BE2C (cell line): Measurements from ENCODE around the gene CADM1.

Source experiments
- DNase-seq: peaks from one replicate; pipeline ENCODE4 v3.0.0-alpha.2; 2020
- H3K27me3 ChIP-seq: fragments of 250-450 bp; sonication (Bioruptor Pico); 2 replicates; pipeline ENCODE4 v1.5.1; 2020; ENCODE audit warnings: mild to moderate bottlenecking
- H3K36me3 ChIP-seq: fragments of 250-450 bp; sonication (Bioruptor Pico); 2 replicates; pipeline ENCODE4 v1.5.1; 2020; ENCODE audit warnings: mild to moderate bottlenecking
- H3K4me1 ChIP-seq: fragments of 250-450 bp; sonication (Bioruptor Pico); 2 replicates; pipeline ENCODE4 v1.5.1; 2020
- H3K4me3 ChIP-seq: 2 replicates; pipeline ENCODE4 v1.5.1; 2011; ENCODE audit warnings: low read depth, low read length
- H3K9me3 ChIP-seq: fragments of 250-450 bp; sonication (Bioruptor Pico); 2 replicates; pipeline ENCODE4 v1.5.1; 2020
- TF ChIP-seq, protein P1 (sequence below): IDR thresholded peaks from 2 replicates; pipeline ENCODE4 v1.5.1; 2012; ENCODE audit warnings: mild to moderate bottlenecking, low read depth, low read length

CADM1 gene

DNA sequence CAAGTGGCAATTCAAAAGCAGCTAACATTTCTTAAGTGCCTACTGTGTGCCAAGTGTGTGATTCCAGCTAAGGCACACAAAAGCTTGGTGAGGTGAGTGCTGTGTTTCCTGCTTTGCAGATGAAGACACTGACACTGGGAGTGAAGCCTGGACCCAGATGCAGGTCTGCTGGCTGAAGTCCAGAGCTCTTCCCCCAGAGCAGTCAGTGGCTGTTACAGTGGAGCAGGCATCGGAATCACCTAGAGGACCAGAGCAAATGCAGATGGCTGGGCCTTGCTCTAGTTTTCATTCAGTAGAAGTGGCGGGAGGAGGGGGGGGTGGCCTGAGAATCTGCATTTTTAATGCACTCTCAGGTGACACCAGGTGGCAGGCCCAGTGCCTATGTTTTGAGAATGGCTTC, 342.3 kb downstream of the CADM1 start:
- H3K4me1 ChIP-seq = peaks cover 12% of the 10 kb centered on the region
- DNase-seq = peak; percentile 71
- no peak overlapping the region for H3K4me3 ChIP-seq
- H3K27me3 ChIP-seq = no peaks in the 10 kb centered on the region
- H3K9me3 ChIP-seq = no peaks in the 10 kb centered on the region
- no peaks in the 10 kb centered on the region for H3K36me3 ChIP-seq
- TF ChIP-seq, protein P1, sequence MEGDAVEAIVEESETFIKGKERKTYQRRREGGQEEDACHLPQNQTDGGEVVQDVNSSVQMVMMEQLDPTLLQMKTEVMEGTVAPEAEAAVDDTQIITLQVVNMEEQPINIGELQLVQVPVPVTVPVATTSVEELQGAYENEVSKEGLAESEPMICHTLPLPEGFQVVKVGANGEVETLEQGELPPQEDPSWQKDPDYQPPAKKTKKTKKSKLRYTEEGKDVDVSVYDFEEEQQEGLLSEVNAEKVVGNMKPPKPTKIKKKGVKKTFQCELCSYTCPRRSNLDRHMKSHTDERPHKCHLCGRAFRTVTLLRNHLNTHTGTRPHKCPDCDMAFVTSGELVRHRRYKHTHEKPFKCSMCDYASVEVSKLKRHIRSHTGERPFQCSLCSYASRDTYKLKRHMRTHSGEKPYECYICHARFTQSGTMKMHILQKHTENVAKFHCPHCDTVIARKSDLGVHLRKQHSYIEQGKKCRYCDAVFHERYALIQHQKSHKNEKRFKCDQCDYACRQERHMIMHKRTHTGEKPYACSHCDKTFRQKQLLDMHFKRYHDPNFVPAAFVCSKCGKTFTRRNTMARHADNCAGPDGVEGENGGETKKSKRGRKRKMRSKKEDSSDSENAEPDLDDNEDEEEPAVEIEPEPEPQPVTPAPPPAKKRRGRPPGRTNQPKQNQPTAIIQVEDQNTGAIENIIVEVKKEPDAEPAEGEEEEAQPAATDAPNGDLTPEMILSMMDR = no peak

DNA sequence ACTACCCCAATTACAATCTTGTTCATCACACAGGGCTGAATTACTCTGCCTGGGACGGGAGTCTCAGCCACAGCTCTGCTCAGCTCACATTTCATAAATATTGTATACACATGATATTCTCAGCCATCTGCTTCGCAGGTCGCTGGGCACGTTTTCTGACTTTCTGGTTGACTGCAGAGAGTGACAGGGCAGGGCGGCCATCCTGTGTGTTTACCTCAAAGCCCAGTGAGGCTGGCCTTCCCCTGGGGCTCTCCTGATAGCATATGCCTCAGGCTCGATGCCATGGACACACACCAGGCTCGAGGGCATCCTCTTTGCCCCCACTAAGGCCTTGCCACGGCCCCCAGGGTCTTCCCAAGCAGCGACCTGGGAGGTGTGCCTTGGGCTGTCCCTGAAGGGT, 345.0 kb downstream of the CADM1 start:
- no peaks in the 10 kb centered on the region for H3K36me3 ChIP-seq
- H3K4me3 ChIP-seq = no peak overlapping the region
- H3K9me3 ChIP-seq = no peaks in the 10 kb centered on the region
- TF ChIP-seq, protein P1 = no peak
- DNase-seq = no peak
- peaks cover 13% of the 10 kb centered on the region for H3K4me1 ChIP-seq
- H3K27me3 ChIP-seq = no peaks in the 10 kb centered on the region

DNA sequence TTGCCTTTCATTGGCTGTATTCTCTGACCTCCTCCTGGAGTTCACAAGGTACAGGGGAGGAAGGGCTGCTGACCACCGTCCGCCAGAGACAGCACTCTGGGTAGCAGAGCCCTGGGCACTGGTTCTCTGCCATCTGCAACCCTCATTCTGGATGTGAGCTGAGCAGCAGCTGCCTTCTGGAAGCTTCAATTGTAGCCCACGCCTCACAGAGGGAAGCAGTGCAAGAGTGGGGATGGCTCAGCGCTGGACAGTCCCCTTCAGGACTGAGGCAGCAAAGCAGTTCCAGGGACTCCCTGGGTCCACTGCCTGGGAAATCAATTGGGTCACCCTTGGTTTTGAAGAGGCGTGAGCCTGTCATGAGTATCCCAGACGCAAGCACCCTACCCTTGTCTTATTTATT, 346.2 kb downstream of the CADM1 start:
- TF ChIP-seq, protein P1 = no peak
- H3K36me3 ChIP-seq = no peaks in the 10 kb centered on the region
- DNase-seq = no peak
- no peaks in the 10 kb centered on the region for H3K27me3 ChIP-seq
- no peaks in the 10 kb centered on the region; the same call in 1 of the 2 replicates for H3K9me3 ChIP-seq
- H3K4me1 ChIP-seq = peaks cover 13% of the 10 kb centered on the region
- H3K4me3 ChIP-seq = no peak overlapping the region

DNA sequence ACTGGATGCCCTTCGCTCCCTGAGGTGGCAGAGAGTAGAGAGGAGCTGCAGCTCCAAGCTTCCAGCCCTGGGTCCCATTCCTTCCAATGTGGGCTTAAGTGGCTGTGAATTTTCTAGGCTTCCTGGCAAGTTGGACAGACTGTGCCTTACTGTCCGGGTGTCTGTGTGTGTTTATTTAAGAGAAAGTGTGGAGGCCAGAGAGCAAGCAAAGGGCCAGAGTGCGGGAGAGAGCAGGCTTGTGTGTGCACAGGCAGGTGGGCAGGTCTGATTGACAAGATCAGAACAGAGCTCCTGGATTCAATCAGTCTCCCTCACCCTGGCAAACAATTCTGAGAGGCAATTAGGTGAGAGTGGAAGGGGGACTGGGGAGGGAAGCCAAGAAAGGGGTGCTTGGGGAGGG, 347.0 kb downstream of the CADM1 start:
- no peaks in the 10 kb centered on the region for H3K27me3 ChIP-seq
- H3K4me1 ChIP-seq = peaks cover 11% of the 10 kb centered on the region
- TF ChIP-seq, protein P1 = no peak
- no peaks in the 10 kb centered on the region for H3K36me3 ChIP-seq
- H3K9me3 ChIP-seq = no peaks in the 10 kb centered on the region; the same call in 1 of the 2 replicates
- DNase-seq = no peak
- no peak overlapping the region for H3K4me3 ChIP-seq

DNA sequence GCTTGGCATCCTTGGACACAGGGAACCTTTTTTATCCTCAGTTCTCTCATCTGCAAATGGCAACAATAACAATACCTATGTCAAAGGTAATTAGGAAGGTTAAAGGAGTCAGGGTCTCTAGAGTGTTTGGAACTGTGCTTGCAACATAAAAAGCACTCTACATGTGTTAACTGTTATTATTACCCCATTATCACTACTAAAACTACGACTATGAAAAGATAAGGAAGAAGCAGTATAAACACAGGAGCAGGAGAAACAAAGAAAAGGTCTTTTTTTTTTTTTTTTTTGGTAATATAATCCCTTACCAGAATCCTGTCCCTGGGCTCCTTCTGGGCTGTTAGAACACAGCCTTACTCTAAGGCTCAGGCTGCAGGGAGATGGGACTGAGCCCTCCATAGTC, 348.2 kb downstream of the CADM1 start:
- TF ChIP-seq, protein P1 = no peak
- Histone ChIP-seq H3K9me3 (no peaks in the 10 kb centered on the region; the same call in 1 of the 2 replicates), H3K4me3 (no peak overlapping the region), H3K4me1 (peaks cover 3% of the 10 kb centered on the region; the same call in 1 of the 2 replicates), H3K36me3 (no peaks in the 10 kb centered on the region), H3K27me3 (no peaks in the 10 kb centered on the region)
- no peak for DNase-seq

DNA sequence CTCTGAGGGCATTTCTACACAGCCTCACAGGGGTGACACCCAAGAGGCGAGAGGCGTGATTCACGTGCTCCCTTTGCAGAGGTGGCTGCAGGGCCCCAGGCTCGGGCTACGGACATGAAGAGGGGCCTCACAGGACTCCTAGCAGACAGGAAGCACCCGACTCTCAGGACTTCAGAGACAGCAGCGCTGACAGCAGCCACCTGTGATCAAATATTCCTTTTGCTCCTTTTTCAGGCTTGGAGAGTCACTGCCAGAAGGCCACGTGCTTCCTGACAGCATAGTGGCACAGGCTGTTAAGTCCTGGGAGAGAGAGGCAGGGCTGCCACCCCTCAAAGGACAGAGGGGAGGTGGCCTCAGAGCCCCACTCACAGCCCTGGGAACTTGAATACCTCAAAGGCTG, 348.9 kb downstream of the CADM1 start:
- no peak overlapping the region for H3K4me3 ChIP-seq
- H3K36me3 ChIP-seq = no peaks in the 10 kb centered on the region
- peaks cover 3% of the 10 kb centered on the region; the same call in 1 of the 2 replicates for H3K4me1 ChIP-seq
- no peaks in the 10 kb centered on the region; the same call in 1 of the 2 replicates for H3K9me3 ChIP-seq
- H3K27me3 ChIP-seq = no peaks in the 10 kb centered on the region
- no peak for DNase-seq
- TF ChIP-seq, protein P1 = no peak
